Measurements from ENCODE around the gene CIPC. TPM values are rescaled to one million over a fixed set of nuclear protein-coding genes. Genes with fewer than 3 reads are reported as not detected.

The CIPC gene
- total and polyA plus RNA-seq, 2 experiments from 2014 or later = 9.6 to 29.6 TPM

- H3K4me3 ChIP-seq = no peak overlapping the region
- no peaks in the 10 kb centered on the region for H4K20me1 ChIP-seq (ENCODE audit: insufficient read depth, poor library complexity, severe bottlenecking)
- no peak overlapping the region for H3K4me2 ChIP-seq
- DNase-seq (ENCODE audit: low spot score) = no peak
- H3K9me2 ChIP-seq (replicated peaks; ENCODE audit: insufficient read depth) = no peaks in the 10 kb centered on the region
- no peak for TF ChIP-seq EZH2 (IDR thresholded peaks at IDR 0.05; ENCODE audit: borderline replicate concordance)
- TF ChIP-seq, protein P1, sequence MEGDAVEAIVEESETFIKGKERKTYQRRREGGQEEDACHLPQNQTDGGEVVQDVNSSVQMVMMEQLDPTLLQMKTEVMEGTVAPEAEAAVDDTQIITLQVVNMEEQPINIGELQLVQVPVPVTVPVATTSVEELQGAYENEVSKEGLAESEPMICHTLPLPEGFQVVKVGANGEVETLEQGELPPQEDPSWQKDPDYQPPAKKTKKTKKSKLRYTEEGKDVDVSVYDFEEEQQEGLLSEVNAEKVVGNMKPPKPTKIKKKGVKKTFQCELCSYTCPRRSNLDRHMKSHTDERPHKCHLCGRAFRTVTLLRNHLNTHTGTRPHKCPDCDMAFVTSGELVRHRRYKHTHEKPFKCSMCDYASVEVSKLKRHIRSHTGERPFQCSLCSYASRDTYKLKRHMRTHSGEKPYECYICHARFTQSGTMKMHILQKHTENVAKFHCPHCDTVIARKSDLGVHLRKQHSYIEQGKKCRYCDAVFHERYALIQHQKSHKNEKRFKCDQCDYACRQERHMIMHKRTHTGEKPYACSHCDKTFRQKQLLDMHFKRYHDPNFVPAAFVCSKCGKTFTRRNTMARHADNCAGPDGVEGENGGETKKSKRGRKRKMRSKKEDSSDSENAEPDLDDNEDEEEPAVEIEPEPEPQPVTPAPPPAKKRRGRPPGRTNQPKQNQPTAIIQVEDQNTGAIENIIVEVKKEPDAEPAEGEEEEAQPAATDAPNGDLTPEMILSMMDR (IDR thresholded peaks at IDR 0.05; ENCODE audit: poor library complexity) = no peak
- no peak for TF ChIP-seq EZH2phosphoT487 (IDR thresholded peaks at IDR 0.05; ENCODE audit: low read depth, severe bottlenecking, unreplicated experiment)
- no peaks in the 10 kb centered on the region for H3K79me2 ChIP-seq
- peaks cover 36% of the 10 kb centered on the region for H3K27me3 ChIP-seq
- no peaks in the 10 kb centered on the region for H3K9me3 ChIP-seq (ENCODE audit: low read depth)
- H2AFZ ChIP-seq = no peak overlapping the region
- H3K4me1 ChIP-seq (ENCODE audit: insufficient read depth) = peaks cover 16% of the 10 kb centered on the region
- H3K36me3 ChIP-seq (replicated peaks; ENCODE audit: insufficient read depth, low read depth) = no peaks in the 10 kb centered on the region
- 75% methylated on average over 6 of the region's 6 CpGs for WGBS (ENCODE audit: low lambda C conversion rate, missing lambda C conversion rate)
- no peak overlapping the region for H3K27ac ChIP-seq
Observed at GRCh38 chr14:77128414-77128891, 30.4 kb downstream of the CIPC start.

- Histone ChIP-seq H2AFZ (no peak overlapping the region), H3K4me3 (no peak overlapping the region), H3K79me2 (no peaks in the 10 kb centered on the region), H3K9me2 (replicated peaks; ENCODE audit: insufficient read depth) (no peaks in the 10 kb centered on the region), H3K9me3 (ENCODE audit: low read depth) (no peaks in the 10 kb centered on the region), H3K36me3 (replicated peaks; ENCODE audit: insufficient read depth, low read depth) (no peaks in the 10 kb centered on the region), H3K4me2 (no peak overlapping the region), H3K4me1 (ENCODE audit: insufficient read depth) (no peaks in the 10 kb centered on the region), H3K27me3 (peaks cover 44% of the 10 kb centered on the region), H3K27ac (no peak overlapping the region), H4K20me1 (ENCODE audit: insufficient read depth, poor library complexity, severe bottlenecking) (no peaks in the 10 kb centered on the region)
- DNase-seq (ENCODE audit: low spot score) = no peak
- TF ChIP-seq, protein P1 (IDR thresholded peaks at IDR 0.05; ENCODE audit: poor library complexity) = no peak
- TF ChIP-seq EZH2 (IDR thresholded peaks at IDR 0.05; ENCODE audit: borderline replicate concordance) (no peak), EZH2phosphoT487 (IDR thresholded peaks at IDR 0.05; ENCODE audit: low read depth, severe bottlenecking, unreplicated experiment) (no peak)
- 53% methylated on average over 3 of the region's 3 CpGs for WGBS (ENCODE audit: low lambda C conversion rate, missing lambda C conversion rate)
Observed at GRCh38 chr14:77130386-77130785, 32.3 kb downstream of the CIPC start.

DNA sequence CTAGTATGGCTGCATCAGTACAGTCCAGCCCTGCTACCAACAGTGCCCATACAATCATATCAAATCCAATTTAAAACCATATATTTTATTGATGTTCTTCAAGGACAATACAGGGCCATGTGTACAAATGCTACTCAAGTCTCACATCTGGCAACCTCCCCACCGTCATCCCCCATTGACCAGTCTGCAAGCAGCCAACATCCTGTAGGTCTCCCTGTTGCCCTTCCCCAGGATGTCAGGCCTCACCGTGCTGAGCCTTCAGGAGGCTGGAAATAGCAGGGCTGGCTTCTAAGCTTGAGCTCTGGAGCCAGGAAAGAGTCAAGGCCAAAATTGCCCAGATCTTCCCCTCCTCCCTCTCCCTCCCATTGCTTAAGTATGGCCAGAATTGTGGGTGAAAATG lies 33.1 kb downstream of the CIPC start:
- Histone ChIP-seq H4K20me1 (ENCODE audit: insufficient read depth, poor library complexity, severe bottlenecking) (no peaks in the 10 kb centered on the region), H3K36me3 (replicated peaks; ENCODE audit: insufficient read depth, low read depth) (no peaks in the 10 kb centered on the region), H3K9me3 (ENCODE audit: low read depth) (no peaks in the 10 kb centered on the region), H3K27ac (no peak overlapping the region), H3K9me2 (replicated peaks; ENCODE audit: insufficient read depth) (no peaks in the 10 kb centered on the region), H3K4me3 (no peak overlapping the region), H3K27me3 (peaks cover 39% of the 10 kb centered on the region), H2AFZ (no peak overlapping the region), H3K4me1 (ENCODE audit: insufficient read depth) (no peaks in the 10 kb centered on the region), H3K79me2 (no peaks in the 10 kb centered on the region), H3K4me2 (no peak overlapping the region)
- 72% methylated on average over 2 of the region's 2 CpGs for WGBS (ENCODE audit: low lambda C conversion rate, missing lambda C conversion rate)
- TF ChIP-seq, protein P1 (IDR thresholded peaks at IDR 0.05; ENCODE audit: poor library complexity) = no peak
- TF ChIP-seq EZH2 (IDR thresholded peaks at IDR 0.05; ENCODE audit: borderline replicate concordance) = no peak
- TF ChIP-seq EZH2phosphoT487 (IDR thresholded peaks at IDR 0.05; ENCODE audit: low read depth, severe bottlenecking, unreplicated experiment) = no peak
- DNase-seq (ENCODE audit: low spot score) = no peak
